SK-N-SH treated with all-trans-retinoic acid at 6 μM for 48 hours (cell line): ENCODE measurements around the gene RIIAD1.
"Not testable (repeated sequence)": the region's sequence is repeated elsewhere in the genome, so short reads cannot be mapped to it uniquely, and the experiment has no call there.

ENCODE experiments used
- ATAC-seq: fragments of 200-7000 bp; cut with Tn5 transposase; 3 replicates; pipeline ENCODE4 v1.9.1; 2020; ENCODE audit warnings: mild to moderate bottlenecking, moderate library complexity
- BACH2 ChIP-seq: fragments of 250-450 bp; sonication (Bioruptor Pico); IDR thresholded peaks from 2 replicates; pipeline ENCODE4 v1.9.0; 2021; ENCODE audit warnings: mild to moderate bottlenecking, borderline replicate concordance
- CSDC2 ChIP-seq: fragments of 250-450 bp; sonication (Bioruptor Pico); IDR thresholded peaks from 2 replicates; pipeline ENCODE4 v1.5.0; 2020; ENCODE audit warnings: mild to moderate bottlenecking, moderate library complexity
- CSRNP3 ChIP-seq: fragments of 250-450 bp; sonication (Bioruptor Pico); IDR thresholded peaks from 2 replicates; pipeline ENCODE4 v1.5.1; 2021; ENCODE audit warnings: mild to moderate bottlenecking, moderate library complexity
- ISL1 ChIP-seq: fragments of 250-450 bp; sonication (Bioruptor Pico); IDR thresholded peaks from 2 replicates; pipeline ENCODE4 v2.1.2; 2022; ENCODE audit warnings: mild to moderate bottlenecking, moderate library complexity
- OSR1 ChIP-seq: fragments of 250-450 bp; sonication (Bioruptor Pico); IDR thresholded peaks from 2 replicates; pipeline ENCODE4 v1.8.0; 2022; ENCODE audit warnings: moderate library complexity, mild to moderate bottlenecking, inconsistent platforms
- POU6F1 ChIP-seq: fragments of 250-450 bp; sonication (Bioruptor Pico); IDR thresholded peaks from 2 replicates; pipeline ENCODE4 v1.8.0; 2021; ENCODE audit warnings: low read depth, mild to moderate bottlenecking, moderate library complexity, borderline replicate concordance
- PPARA ChIP-seq: fragments of 250-450 bp; sonication (Bioruptor Pico); IDR thresholded peaks from 2 replicates; pipeline ENCODE4 v1.5.0; 2020; ENCODE audit warnings: mild to moderate bottlenecking, borderline replicate concordance
- RARB ChIP-seq: fragments of 250-450 bp; sonication (Bioruptor Pico); IDR thresholded peaks from 2 replicates; pipeline ENCODE4 v1.8.0; 2021; ENCODE audit warnings: mild to moderate bottlenecking, moderate library complexity
- SNAI2 ChIP-seq: fragments of 250-450 bp; sonication (Bioruptor Pico); IDR thresholded peaks from 2 replicates; pipeline ENCODE4 v1.5.0; 2020; ENCODE audit warnings: mild to moderate bottlenecking, moderate library complexity
- TOX ChIP-seq: fragments of 250-450 bp; sonication (Bioruptor Pico); IDR thresholded peaks from 2 replicates; pipeline ENCODE4 v1.8.0; 2021; ENCODE audit warnings: mild to moderate bottlenecking, moderate library complexity, borderline replicate concordance
- TSHZ2 ChIP-seq: fragments of 250-450 bp; sonication (Bioruptor Pico); IDR thresholded peaks from 2 replicates; pipeline ENCODE4 v1.5.0; 2020; ENCODE audit warnings: mild to moderate bottlenecking, moderate library complexity
- ZC3H10 ChIP-seq: fragments of 250-450 bp; sonication (Bioruptor Pico); IDR thresholded peaks from 2 replicates; pipeline ENCODE4 v1.5.1; 2021; ENCODE audit warnings: mild to moderate bottlenecking, moderate library complexity
- ZFP3 ChIP-seq: fragments of 250-450 bp; sonication (Bioruptor Pico); IDR thresholded peaks from 2 replicates; pipeline ENCODE4 v1.5.0; 2020; ENCODE audit warnings: mild to moderate bottlenecking, moderate library complexity
- ZFP30 ChIP-seq: fragments of 450-650 bp; formaldehyde crosslinking; IDR thresholded peaks from 2 replicates; pipeline ENCODE4 v1.5.0; 2022; ENCODE audit warnings: mild to moderate bottlenecking, moderate library complexity
- ZNF565 ChIP-seq: fragments of 450-650 bp; formaldehyde crosslinking; conservative IDR thresholded peaks from 2 replicates; pipeline ENCODE4 v1.5.0; 2020; ENCODE audit warnings: low read depth, mild to moderate bottlenecking, moderate library complexity
- ZNF70 ChIP-seq: fragments of 450-650 bp; formaldehyde crosslinking; IDR thresholded peaks from 2 replicates; pipeline ENCODE4 v1.5.0; 2020; ENCODE audit warnings: mild to moderate bottlenecking, moderate library complexity
- ZNF8 ChIP-seq: fragments of 450-650 bp; formaldehyde crosslinking; IDR thresholded peaks from 2 replicates; pipeline ENCODE4 v1.5.0; 2020; ENCODE audit warnings: mild to moderate bottlenecking, moderate library complexity
- TF ChIP-seq, protein P1 (sequence below): fragments of 250-450 bp; sonication (Bioruptor Pico); IDR thresholded peaks from 2 replicates; pipeline ENCODE4 v1.8.0; 2020; ENCODE audit warnings: mild to moderate bottlenecking, moderate library complexity, borderline replicate concordance

RIIAD1 gene

DNA sequence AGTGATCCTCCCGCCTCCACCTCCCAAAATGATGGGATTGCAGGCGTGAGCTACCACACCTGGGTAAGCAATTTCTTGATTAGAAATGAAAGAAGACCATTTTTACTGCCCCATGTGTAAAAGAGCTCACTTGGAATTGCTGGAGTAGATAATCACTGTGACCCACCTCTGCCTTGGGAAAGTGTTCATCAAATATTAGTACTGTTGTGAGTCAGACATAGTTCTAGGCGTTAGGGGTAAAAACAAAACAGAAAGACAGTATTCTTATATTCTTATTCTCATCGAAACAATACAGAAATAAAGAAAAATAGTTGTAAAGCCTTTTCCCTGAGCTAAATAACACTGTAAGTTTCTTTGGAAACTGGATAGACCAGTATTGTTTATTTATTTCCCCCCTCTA lies 40.9 kb upstream of the RIIAD1 start:
- peak; percentile 38 for ATAC-seq
- no peak for TF ChIP-seq ZNF565 (CRISPR knock-in tag)
- TF ChIP-seq PPARA (CRISPR knock-in tag), result no peak
- TF ChIP-seq, protein P1, sequence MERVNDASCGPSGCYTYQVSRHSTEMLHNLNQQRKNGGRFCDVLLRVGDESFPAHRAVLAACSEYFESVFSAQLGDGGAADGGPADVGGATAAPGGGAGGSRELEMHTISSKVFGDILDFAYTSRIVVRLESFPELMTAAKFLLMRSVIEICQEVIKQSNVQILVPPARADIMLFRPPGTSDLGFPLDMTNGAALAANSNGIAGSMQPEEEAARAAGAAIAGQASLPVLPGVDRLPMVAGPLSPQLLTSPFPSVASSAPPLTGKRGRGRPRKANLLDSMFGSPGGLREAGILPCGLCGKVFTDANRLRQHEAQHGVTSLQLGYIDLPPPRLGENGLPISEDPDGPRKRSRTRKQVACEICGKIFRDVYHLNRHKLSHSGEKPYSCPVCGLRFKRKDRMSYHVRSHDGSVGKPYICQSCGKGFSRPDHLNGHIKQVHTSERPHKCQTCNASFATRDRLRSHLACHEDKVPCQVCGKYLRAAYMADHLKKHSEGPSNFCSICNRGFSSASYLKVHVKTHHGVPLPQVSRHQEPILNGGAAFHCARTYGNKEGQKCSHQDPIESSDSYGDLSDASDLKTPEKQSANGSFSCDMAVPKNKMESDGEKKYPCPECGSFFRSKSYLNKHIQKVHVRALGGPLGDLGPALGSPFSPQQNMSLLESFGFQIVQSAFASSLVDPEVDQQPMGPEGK (CRISPR knock-in tag), result no peak
- TF ChIP-seq POU6F1 (CRISPR knock-in tag), result no peak
- no peak for TF ChIP-seq RARB (CRISPR knock-in tag)
- TF ChIP-seq CSRNP3 (CRISPR knock-in tag), result no peak
- TF ChIP-seq ZC3H10 (CRISPR knock-in tag), result no peak

DNA sequence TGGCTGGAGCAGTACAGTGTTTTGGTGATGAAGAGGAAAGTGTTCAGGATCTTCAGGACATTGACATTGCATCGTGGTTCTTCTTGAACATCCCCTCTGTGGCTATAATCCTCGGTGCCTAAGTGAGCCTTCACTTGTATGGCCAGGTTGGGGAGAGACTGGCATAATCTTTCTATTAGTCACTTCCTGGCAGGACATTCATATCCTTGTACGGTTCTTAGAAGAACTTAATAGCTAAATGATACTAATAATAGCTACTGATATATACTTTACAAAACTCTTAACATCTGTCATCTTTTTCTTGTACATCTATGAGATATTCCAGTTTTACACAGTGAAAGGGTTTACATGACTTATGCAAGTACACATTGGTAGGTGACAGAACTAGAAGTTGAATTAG lies 40.5 kb upstream of the RIIAD1 start:
- no peak for TF ChIP-seq ZNF8
- peak; percentile 56; the same call in 1 of the 2 replicates for TF ChIP-seq TOX (CRISPR knock-in tag)
- peak; percentile 99 for ATAC-seq

- TF ChIP-seq ZC3H10 (CRISPR knock-in tag) (no peak), BACH2 (no peak), OSR1 (CRISPR knock-in tag) (no peak), ISL1 (CRISPR knock-in tag) (no peak), ZNF70 (no peak), CSDC2 (CRISPR knock-in tag) (no peak), ZFP3 (no peak), POU6F1 (CRISPR knock-in tag) (no peak), ZFP30 (CRISPR knock-in tag) (no peak)
- peak; percentile 70 for ATAC-seq
Measured at GRCh38 chr1:151681923-151682322, 39.4 kb upstream of the RIIAD1 start.

- ATAC-seq, result not testable (repeated sequence)
Measured at GRCh38 chr1:151682901-151683300, 38.4 kb upstream of the RIIAD1 start.

GRCh38 chr1:151684128-151684527 lies 37.2 kb upstream of the RIIAD1 start:
- TF ChIP-seq ZNF70 (no peak), TSHZ2 (CRISPR knock-in tag) (no peak), PPARA (CRISPR knock-in tag) (no peak), SNAI2 (CRISPR knock-in tag) (no peak)
- TF ChIP-seq, all 23 proteins: peak for 0
- ATAC-seq, result no peak
